ENCODE results near the gene RNF213.

DNA sequence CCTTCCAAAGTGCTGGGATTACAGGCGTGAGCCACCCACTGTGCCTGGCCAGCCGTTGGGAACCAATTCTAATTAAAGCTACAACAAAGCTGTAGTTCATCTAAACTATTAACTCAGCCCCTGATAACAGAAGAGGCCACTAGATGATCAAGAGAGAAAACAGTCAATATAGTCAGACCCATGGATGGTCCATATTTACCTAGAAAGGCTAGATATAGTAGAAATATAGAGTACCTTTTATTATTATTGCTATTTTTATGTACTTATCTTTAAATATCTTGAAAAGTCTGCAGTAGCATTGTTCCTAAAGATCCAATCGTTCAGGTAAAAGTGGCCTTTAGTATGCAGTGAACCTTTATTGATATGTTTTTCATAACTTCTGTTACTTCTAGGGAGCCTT, 43.2 kb downstream of the RNF213 start:
- TF ChIP-seq CTCF (IDR thresholded peaks at IDR 0.05 in 8 of 11, conservative IDR thresholded peaks at IDR 0.05 in 3 of 11): no peak
- no peak for TF ChIP-seq POLR2A (IDR thresholded peaks at IDR 0.05)
- no peak for TF ChIP-seq POLR2AphosphoS5 (IDR thresholded peaks at IDR 0.05)
